ENCODE results near the gene ZP3. TPM values are rescaled to one million over a fixed set of nuclear protein-coding genes. Genes with fewer than 3 reads are reported as not detected.
A peak's percentile ranks its signal among the peaks of the same experiment; 100 is the strongest.

Gene ZP3
- total and polyA plus RNA-seq, 10 donors, result 1.3 to 7.5 (median 3.5) TPM

DNA sequence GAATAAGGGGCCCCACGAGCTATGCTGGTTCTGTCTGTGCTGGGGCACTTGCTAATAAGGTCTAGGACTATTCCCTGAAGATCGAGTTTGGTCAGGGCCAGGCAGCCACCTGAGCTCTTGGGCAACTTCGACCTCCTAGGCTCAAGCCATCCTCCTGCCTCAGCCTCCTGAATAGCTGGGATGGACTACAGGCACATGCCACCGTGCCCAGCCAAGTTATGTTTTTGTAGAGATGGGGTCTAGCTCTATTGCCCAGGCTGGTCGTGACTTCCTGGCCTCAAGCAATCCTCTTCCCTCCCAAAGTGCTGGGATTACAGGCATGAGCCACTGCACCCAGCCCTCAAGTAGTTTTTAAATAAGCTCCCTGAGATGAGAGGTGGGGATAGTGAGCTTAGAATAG, 2.9 kb downstream of the ZP3 start:
- Histone ChIP-seq H3K4me1 (peaks cover 0 to 10% (median 0%) of the 10 kb centered on the region in 6 donors), H3K9me3 (no peaks in the 10 kb centered on the region), H3K27me3 (replicated peaks in 1 of 7) (no peaks in the 10 kb centered on the region), H3K4me3 (no peak overlapping the region), H3K36me3 (no peaks in the 10 kb centered on the region), H3K27ac (no peak overlapping the region)
- WGBS, 5 donors, result 85 to 93% (median 90%) methylated on average over 5 of the region's 5 CpGs
- no peak for DNase-seq
- intact Hi-C loops (cut with DNase I; ENCODE audit: low total_unique reads), result no loop called here
- TF ChIP-seq POLR2A (IDR thresholded peaks at IDR 0.05) (no peak), POLR2AphosphoS5 (IDR thresholded peaks at IDR 0.05) (no peak)
- TF ChIP-seq, protein P1, sequence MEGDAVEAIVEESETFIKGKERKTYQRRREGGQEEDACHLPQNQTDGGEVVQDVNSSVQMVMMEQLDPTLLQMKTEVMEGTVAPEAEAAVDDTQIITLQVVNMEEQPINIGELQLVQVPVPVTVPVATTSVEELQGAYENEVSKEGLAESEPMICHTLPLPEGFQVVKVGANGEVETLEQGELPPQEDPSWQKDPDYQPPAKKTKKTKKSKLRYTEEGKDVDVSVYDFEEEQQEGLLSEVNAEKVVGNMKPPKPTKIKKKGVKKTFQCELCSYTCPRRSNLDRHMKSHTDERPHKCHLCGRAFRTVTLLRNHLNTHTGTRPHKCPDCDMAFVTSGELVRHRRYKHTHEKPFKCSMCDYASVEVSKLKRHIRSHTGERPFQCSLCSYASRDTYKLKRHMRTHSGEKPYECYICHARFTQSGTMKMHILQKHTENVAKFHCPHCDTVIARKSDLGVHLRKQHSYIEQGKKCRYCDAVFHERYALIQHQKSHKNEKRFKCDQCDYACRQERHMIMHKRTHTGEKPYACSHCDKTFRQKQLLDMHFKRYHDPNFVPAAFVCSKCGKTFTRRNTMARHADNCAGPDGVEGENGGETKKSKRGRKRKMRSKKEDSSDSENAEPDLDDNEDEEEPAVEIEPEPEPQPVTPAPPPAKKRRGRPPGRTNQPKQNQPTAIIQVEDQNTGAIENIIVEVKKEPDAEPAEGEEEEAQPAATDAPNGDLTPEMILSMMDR (IDR thresholded peaks at IDR 0.05 in 8 of 11, conservative IDR thresholded peaks at IDR 0.05 in 3 of 11), result no peak

DNA sequence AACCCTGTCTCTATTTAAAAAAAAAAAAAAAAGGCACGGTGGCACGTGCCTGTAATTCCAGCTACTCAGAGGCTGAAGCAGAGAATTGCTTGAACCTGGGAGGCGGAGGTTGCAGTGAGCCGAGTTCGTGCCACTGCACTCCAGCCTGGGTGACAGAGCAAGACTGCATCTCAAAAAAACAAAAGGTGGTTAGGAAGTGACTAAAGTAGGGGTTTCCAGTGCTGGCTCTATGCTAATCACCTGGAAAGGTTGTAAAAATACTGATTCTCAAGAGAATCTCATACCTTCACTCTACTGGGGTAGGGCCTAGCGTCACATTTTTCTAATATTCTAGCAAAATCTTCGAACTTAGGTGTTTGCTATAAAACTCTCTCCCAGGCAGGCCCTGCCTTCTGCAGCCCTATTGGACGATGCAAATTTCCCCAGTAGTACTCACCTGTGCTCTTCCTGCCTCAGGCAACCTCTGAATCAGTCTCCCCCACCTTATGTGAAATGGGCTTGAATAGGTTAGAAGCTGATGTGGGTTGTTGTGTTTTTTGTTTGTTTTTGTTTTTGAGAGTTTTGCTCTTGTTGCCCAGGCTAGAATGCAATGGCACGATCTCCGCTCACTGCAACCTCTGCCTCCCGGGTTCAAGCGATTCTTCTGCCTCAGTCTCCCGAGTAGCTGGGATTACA, 3.5 kb downstream of the ZP3 start:
- 87 to 93% (median 90%) methylated on average over 13 of the region's 13 CpGs for WGBS, 5 donors
- Histone ChIP-seq H3K27ac (no peak overlapping the region), H3K36me3 (no peaks in the 10 kb centered on the region), H3K4me3 (no peak overlapping the region), H3K27me3 (replicated peaks in 1 of 7) (no peaks in the 10 kb centered on the region), H3K4me1 (peaks cover 0 to 10% (median 0%) of the 10 kb centered on the region in 6 donors), H3K9me3 (no peaks in the 10 kb centered on the region)
- no peak for DNase-seq
- TF ChIP-seq, protein P1 (IDR thresholded peaks at IDR 0.05 in 8 of 11, conservative IDR thresholded peaks at IDR 0.05 in 3 of 11), result no peak
- no peak for TF ChIP-seq POLR2AphosphoS5 (IDR thresholded peaks at IDR 0.05)
- no peak for TF ChIP-seq POLR2A (IDR thresholded peaks at IDR 0.05)
- intact Hi-C loops (cut with DNase I; ENCODE audit: low total_unique reads), result no loop called here

DNA sequence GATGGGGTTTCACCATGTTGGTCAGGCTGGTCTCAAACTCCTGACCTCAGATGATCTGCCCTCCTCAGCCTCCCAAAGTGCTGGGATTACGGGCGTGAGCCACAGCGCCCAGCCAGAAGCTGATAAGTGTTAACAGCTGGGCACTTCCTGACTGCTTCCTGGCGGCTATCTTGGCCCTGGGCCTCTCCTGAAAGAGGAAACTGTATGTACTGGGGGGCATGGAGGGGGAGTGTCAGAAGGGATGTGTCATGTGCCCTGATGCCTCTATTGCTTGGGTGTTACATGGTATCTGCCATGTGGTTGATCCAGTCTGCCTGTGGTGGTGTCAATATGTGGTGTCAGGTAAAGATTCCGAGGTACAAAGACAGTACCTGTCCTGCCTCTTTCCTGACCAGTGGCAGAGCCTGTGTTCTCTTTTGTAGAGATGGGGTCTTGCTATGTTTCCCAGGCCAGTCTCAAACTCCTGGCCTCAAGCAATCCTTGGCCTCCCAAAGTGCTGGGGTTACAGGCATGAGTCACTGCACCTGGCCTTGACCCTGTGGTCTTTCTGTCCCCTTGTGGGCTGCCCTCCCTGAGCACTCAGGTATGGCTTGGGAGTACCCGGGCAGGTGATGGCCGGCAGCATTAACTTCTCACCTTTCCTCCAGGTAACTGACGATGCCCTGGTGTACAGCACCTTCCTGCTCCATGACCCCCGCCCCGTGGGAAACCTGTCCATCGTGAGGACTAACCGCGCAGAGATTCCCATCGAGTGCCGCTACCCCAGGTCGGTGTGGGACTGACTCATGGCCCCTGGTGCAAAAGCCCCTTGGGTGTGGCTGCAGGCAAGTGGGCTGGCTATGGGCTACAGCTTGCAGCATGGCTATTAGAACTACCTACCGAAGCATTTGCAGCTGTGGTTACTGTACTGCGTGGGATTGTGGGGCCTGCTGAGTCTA, 4.4 kb downstream of the ZP3 start:
- Histone ChIP-seq H3K4me3 (no peak overlapping the region), H3K9me3 (no peaks in the 10 kb centered on the region), H3K27ac (no peak overlapping the region), H3K27me3 (replicated peaks in 1 of 7) (no peaks in the 10 kb centered on the region), H3K4me1 (peaks cover 0 to 10% (median 0%) of the 10 kb centered on the region in 6 donors), H3K36me3 (no peaks in the 10 kb centered on the region)
- intact Hi-C loops (cut with DNase I; ENCODE audit: low total_unique reads), result no loop called here
- WGBS, 5 donors, result 56 to 83% (median 79%) methylated on average over 9 to 18 of the region's 18 CpGs
- TF ChIP-seq POLR2AphosphoS5 (IDR thresholded peaks at IDR 0.05) (peak in 2 of 3 donors; percentile 47 to 56), POLR2A (IDR thresholded peaks at IDR 0.05) (no peak)
- no peak for DNase-seq

DNA sequence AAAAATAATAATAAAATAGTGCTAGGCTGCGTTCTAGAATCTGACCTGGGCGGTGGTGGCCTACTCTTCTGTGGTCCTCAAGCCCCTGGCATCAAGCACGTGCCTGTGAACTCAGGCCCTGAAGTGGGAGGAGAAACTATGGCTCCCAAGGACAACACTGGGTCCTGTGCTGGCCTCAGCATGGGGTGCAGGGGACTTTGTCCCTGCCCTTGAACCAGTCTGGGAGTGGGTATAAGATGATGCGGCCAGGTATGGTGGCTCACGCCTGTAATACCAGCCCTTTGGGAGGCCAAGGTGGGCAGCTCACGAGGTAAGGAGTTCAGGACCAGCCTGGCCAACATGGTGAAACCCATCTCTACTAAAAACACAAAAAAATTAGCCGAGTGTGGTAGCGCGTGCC, 5.5 kb downstream of the ZP3 start:
- H3K9me3 ChIP-seq, result no peaks in the 10 kb centered on the region
- no peak for DNase-seq
- H3K27ac ChIP-seq, result no peak overlapping the region
- 92 to 95% (median 95%) methylated on average over 7 to 9 of the region's 9 CpGs for WGBS, 5 donors
- H3K36me3 ChIP-seq, result peaks cover 0 to 5% (median 0%) of the 10 kb centered on the region in 6 donors
- H3K4me1 ChIP-seq, result peaks cover 0 to 10% (median 0%) of the 10 kb centered on the region in 6 donors
- no peak overlapping the region for H3K4me3 ChIP-seq
- H3K27me3 ChIP-seq (replicated peaks in 1 of 7), result no peaks in the 10 kb centered on the region
- no peak for TF ChIP-seq POLR2AphosphoS5 (IDR thresholded peaks at IDR 0.05)
- TF ChIP-seq, protein P1 (IDR thresholded peaks at IDR 0.05 in 8 of 11, conservative IDR thresholded peaks at IDR 0.05 in 3 of 11), result no peak
- no peak for TF ChIP-seq POLR2A (IDR thresholded peaks at IDR 0.05)
- intact Hi-C loops (cut with DNase I; ENCODE audit: low total_unique reads), result no loop called here
